Adrenal gland (tissue), 12 donors: ENCODE results near the gene GABRR2. TPM values are rescaled to one million over a fixed set of nuclear protein-coding genes. Genes with fewer than 3 reads are reported as not detected.

Experiments
- DNase-seq, 7 donors: peaks; one replicate each; pipeline ENCODE4 v3.0.0-alpha.2; 2019 to 2020
- H3K27ac ChIP-seq, 5 donors: fragments of 200-600 bp; sonication (generic) in 4 of 5; 1 replicate in 3 of 5; 2 replicates in 2 of 5; pipeline versions ENCODE4 v1.5.1 to v1.8.0; 2016 to 2020; ENCODE audit warnings: mild to moderate bottlenecking in 1 of 5
- H3K27me3 ChIP-seq: fragments of 200-600 bp; 2 replicates; pipeline ENCODE4 v1.8.0; 2021
- H3K36me3 ChIP-seq, 2 donors: fragments of 200-600 bp; replicated peaks in 1 of 2; 1 replicate in 1 of 2; 2 replicates in 1 of 2; pipeline versions ENCODE4 v1.5.1 to v1.8.0; 2018 to 2022
- H3K4me1 ChIP-seq, 2 donors: fragments of 200-600 bp; replicated peaks in 1 of 2; 1 replicate in 1 of 2; 2 replicates in 1 of 2; pipeline versions ENCODE4 v1.5.1 to v1.8.0; 2018 to 2021
- H3K4me3 ChIP-seq, 4 donors: fragments of 200-600 bp; sonication (generic) in 3 of 4; one replicate each; pipeline ENCODE4 v1.5.1; 2016 to 2018
- H3K9me3 ChIP-seq, 3 donors: fragments of 200-600 bp; sonication (generic) in 1 of 3; replicated peaks in 1 of 3; 1 replicate in 2 of 3; 2 replicates in 1 of 3; pipeline versions ENCODE4 v1.5.1 to v1.8.0; 2016 to 2021
- POLR2A ChIP-seq, 2 donors: fragments of 450-650 bp; IDR thresholded peaks; one replicate each; pipeline ENCODE4 v1.6.1; 2017; ENCODE audit warnings: antibody characterized with exemption in 2 of 2, mild to moderate bottlenecking in 2 of 2, moderate library complexity in 1 of 2
- WGBS, 4 donors: extraction: QIAGEN DNeasy Blood & Tissue Kit in 2 of 4; methylation state at CpG; one replicate each; pipeline versions ENCODE4 v1.1.5 to v1.1.7; 2013 to 2017; 5-methylcytosine and 5-hydroxymethylcytosine counted together
- intact Hi-C, 2 donors: fragments of 100-400 bp; cut with DNase I; formaldehyde crosslinking; loops; one replicate each; pipeline versions ENCODE4 v1.14.1 to v1.15.0; 2022 to 2023
- polyA plus RNA-seq, 3 donors: library from polyadenylated mRNA; stranded (reverse); fragments of 200-250 nt in 2 of 3; fragments of 350-450 nt in 1 of 3; fragmentation: Illumina TruSeq in 1 of 3; extraction: RNeasy Lipid Tissue Mini Kit (QIAGEN cat#74804) in 1 of 3; gene quantifications; one replicate each; pipeline ENCODE4 v1.2.3, GENCODE V29; 2013 to 2014
- total RNA-seq, 9 donors: library from RNA; depleted of rRNA in 4 of 9; stranded (reverse); fragments of >200 nt in 4 of 9; fragments of 120-200 nt in 1 of 9; fragmentation: NEBNext Ultra II Directional in 1 of 9; extraction: Animal tissue kit (Norgen Biotek cat#: 25700) in 1 of 9; gene quantifications; one replicate each; pipeline versions ENCODE4 v1.1.0 to v1.2.4, GENCODE V29; 2013 to 2023
- TF ChIP-seq, protein P1 (sequence below), 6 experiments: fragments of 450-650 bp in 4 of 6; fragments of 200-600 bp in 2 of 6; sonication (generic) in 1 of 6; IDR thresholded peaks; 1 replicate in 5 of 6; 2 replicates in 1 of 6; pipeline versions ENCODE4 v1.5.1 to v1.8.0; 2016 to 2021; ENCODE audit warnings: antibody characterized with exemption in 6 of 6, mild to moderate bottlenecking in 2 of 6, moderate library complexity in 1 of 6
- donor health status: healthy with polysubstance abuse.
- donor health status: Bipolar disorder and iron deficiency.
- donor health status: DM: yes; HTN: yes; CAD: no.
- donor health status: DM: no; HTN: no; CAD: no.
- donor health status: DM: no; HTN: no; CAD: no.
- donor health status: DM: yes; HTN: yes; CAD: no.

The GABRR2 gene
- total and polyA plus RNA-seq, 12 donors: 0.17 to 2.4 (median 0.71) TPM; not detected in 2

DNA sequence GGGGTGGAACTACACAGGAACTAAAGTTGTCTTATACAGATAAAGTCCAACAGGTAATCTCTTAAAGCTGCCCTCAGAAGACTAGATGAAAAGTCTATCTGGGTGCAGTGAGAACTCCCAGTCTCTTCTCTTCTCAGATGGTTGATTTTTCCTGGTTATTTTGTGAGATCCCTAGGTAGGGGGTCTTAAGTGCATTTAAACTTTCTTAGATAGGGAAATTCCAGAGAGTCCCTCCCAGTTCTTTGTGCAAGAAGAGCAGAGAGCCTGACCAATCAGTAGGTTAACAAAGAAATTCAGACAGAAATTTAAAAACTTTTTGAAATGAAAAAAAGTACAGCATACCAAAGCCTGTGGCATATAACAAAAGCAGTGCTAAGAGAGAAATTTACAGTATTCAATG is 2.0 kb upstream of the GABRR2 start:
- no peak overlapping the region for H3K4me3 ChIP-seq
- DNase-seq: no peak
- no peak overlapping the region for H3K27ac ChIP-seq
- no peaks in the 10 kb centered on the region for H3K27me3 ChIP-seq
- H3K9me3 ChIP-seq: no peaks in the 10 kb centered on the region
- TF ChIP-seq, protein P1, sequence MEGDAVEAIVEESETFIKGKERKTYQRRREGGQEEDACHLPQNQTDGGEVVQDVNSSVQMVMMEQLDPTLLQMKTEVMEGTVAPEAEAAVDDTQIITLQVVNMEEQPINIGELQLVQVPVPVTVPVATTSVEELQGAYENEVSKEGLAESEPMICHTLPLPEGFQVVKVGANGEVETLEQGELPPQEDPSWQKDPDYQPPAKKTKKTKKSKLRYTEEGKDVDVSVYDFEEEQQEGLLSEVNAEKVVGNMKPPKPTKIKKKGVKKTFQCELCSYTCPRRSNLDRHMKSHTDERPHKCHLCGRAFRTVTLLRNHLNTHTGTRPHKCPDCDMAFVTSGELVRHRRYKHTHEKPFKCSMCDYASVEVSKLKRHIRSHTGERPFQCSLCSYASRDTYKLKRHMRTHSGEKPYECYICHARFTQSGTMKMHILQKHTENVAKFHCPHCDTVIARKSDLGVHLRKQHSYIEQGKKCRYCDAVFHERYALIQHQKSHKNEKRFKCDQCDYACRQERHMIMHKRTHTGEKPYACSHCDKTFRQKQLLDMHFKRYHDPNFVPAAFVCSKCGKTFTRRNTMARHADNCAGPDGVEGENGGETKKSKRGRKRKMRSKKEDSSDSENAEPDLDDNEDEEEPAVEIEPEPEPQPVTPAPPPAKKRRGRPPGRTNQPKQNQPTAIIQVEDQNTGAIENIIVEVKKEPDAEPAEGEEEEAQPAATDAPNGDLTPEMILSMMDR (IDR thresholded peaks at IDR 0.05): no peak
- TF ChIP-seq POLR2A (IDR thresholded peaks at IDR 0.05): no peak
- H3K4me1 ChIP-seq: peaks cover 7 to 13% of the 10 kb centered on the region in 2 donors
- H3K36me3 ChIP-seq: no peaks in the 10 kb centered on the region
- intact Hi-C loops: no loop called here

- TF ChIP-seq, protein P1 (IDR thresholded peaks at IDR 0.05): no peak
- no peak for TF ChIP-seq POLR2A (IDR thresholded peaks at IDR 0.05)
- H3K27ac ChIP-seq: no peak overlapping the region
- H3K36me3 ChIP-seq: no peaks in the 10 kb centered on the region
- no peak overlapping the region for H3K4me3 ChIP-seq
- H3K9me3 ChIP-seq: no peaks in the 10 kb centered on the region
- intact Hi-C loops: no loop called here
- WGBS, 4 donors: 90 to 94% (median 92%) methylated on average over 7 of the region's 7 CpGs
- no peak for DNase-seq
- H3K4me1 ChIP-seq: peaks cover 13 to 18% of the 10 kb centered on the region in 2 donors
- H3K27me3 ChIP-seq: no peaks in the 10 kb centered on the region
Measured at GRCh38 chr6:89314692-89315091, 407 bp downstream of the GABRR2 start.

- H3K27ac ChIP-seq: peak overlapping the region in 1 of 5 donors; percentile 53
- H3K9me3 ChIP-seq: no peaks in the 10 kb centered on the region
- intact Hi-C loops: no loop called here
- TF ChIP-seq, protein P1 (IDR thresholded peaks at IDR 0.05): no peak
- H3K36me3 ChIP-seq: no peaks in the 10 kb centered on the region
- no peaks in the 10 kb centered on the region for H3K27me3 ChIP-seq
- no peak overlapping the region for H3K4me3 ChIP-seq
- 13 to 28% (median 20%) methylated on average over 1 of the region's 1 CpG for WGBS, 4 donors
- DNase-seq: peak in 6 of 7 donors; percentile 44 to 72 (median 60)
- H3K4me1 ChIP-seq: peaks cover 13 to 18% of the 10 kb centered on the region in 2 donors
Measured at GRCh38 chr6:89313006-89313405, 2.1 kb downstream of the GABRR2 start.

DNA sequence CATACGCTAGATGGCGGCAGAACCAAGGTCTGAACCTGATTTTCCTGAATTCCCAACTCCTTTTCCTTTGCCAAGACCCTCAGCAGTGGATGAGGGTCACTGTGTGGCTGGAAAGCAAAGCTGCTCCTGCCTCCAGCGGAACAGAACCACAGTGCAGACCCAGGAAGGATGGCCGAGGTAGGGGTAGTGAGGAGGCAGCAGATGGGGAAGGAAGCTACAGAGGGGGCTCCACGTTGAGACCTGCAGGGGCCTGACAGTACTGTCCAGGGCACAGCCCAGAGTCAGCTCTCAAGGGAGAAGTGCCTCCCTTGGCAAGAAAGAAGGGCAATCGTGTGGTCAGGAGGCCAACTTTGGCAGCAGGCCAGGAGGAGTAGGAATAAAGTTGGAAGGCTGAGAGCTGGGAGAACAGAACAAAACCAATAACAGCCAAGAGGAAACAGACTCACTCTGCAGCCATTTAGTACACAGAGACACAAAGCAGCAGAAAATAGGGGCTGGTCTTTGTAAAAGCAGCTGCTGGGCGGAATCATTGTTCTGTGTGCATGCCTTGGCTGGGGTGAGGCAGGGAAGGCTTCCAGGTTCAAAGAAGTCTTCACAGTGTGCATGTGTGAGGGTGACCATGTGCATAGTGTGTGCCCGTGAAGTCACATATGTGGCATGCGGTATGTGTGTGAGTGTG is 3.1 kb downstream of the GABRR2 start:
- no peak overlapping the region for H3K4me3 ChIP-seq
- intact Hi-C loops: no loop called here

More for the DNA sequence above, 3.1 kb downstream of the GABRR2 start:
- Histone ChIP-seq H3K27me3 (no peaks in the 10 kb centered on the region), H3K9me3 (no peaks in the 10 kb centered on the region), H3K4me1 (peaks cover 13 to 18% of the 10 kb centered on the region in 2 donors), H3K27ac (peak overlapping the region in 1 of 5 donors; percentile 53), H3K36me3 (no peaks in the 10 kb centered on the region)
- peak; percentile 46 to 77 (median 70) for DNase-seq
- TF ChIP-seq, protein P1 (IDR thresholded peaks at IDR 0.05): peak in 4 of 6 experiments; percentile 33 to 53 (median 41)
- TF ChIP-seq POLR2A (IDR thresholded peaks at IDR 0.05): no peak
- 47 to 52% (median 50%) methylated on average over 9 of the region's 9 CpGs for WGBS, 4 donors
